Measurements from ENCODE around the gene HRC.

DNA sequence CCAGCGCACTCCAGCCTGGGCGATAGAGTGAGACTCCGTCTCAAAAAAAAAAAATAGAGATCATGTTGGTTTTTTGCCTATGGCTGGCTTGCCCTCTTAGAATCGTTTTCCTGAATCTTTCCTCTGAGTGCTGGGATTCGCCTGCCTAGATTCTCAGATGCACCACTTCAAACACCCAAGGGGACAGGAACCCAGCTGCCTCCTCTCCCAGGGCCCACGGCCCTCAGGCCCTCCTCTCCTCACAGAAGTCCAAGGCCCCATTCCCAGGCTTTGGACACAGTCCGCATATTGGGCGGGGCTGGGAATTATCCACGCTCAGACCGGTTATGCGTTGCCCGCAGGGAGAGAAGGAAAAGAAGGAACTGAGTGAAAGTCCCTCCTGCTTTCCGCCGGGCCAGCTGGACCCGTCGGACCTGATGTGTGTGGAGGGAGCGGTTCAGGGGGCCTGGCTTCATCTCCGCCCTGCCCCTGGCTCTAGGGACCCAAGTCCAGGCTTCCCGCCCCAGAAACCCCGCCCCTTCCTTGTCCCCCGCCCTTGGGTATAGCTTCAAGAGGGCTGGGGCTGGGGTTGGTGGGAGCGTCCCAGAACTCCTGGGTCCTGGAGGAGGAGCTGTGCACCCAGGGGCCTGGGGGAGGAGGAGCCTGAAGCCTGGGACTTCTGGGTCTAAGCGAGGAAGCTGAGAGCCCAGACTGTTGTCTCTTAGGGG, 30.0 kb downstream of the HRC start:
- TF ChIP-seq CTCF (conservative IDR thresholded peaks at IDR 0.05) (no peak), EZH2 (IDR thresholded peaks at IDR 0.05; ENCODE audit: low read depth) (no peak)
